Left cardiac atrium (tissue), 4 donors: Measurements from ENCODE around the gene PGPEP1. TPM values are rescaled to one million over a fixed set of nuclear protein-coding genes. Genes with fewer than 3 reads are reported as not detected.
"Not testable (repeated sequence)": the region's sequence is repeated elsewhere in the genome, so short reads cannot be mapped to it uniquely, and the experiment has no call there.

Experiments used
- ATAC-seq, 2 donors: fragments of 200-7000 bp; cut with Tn5 transposase; one replicate each; pipeline ENCODE4 v1.9.1; 2020; ENCODE audit warnings: mild to moderate bottlenecking in 2 of 2, moderate library complexity in 2 of 2
- DNase-seq: peaks from one replicate; pipeline ENCODE4 v3.0.0-alpha.2; 2020
- intact Hi-C, 2 donors: fragments of 100-400 bp; cut with DNase I; formaldehyde crosslinking; loops; one replicate each; pipeline versions ENCODE4 v1.14.1 to v1.15.1; 2022 to 2023
- total RNA-seq, 2 donors: library from RNA; stranded (reverse); fragmentation: NEBNext Ultra II Directional; extraction: Animal tissue kit (Norgen Biotek cat#: 25700); gene quantifications; one replicate each; pipeline ENCODE4 v1.2.1, GENCODE V29; 2021
- donor health status: DM: no; HTN: yes; CAD: no.
- donor health status: DM: no; HTN: yes; CAD: no; lungs with severe emphysema.
- donor health status: DM: yes; HTN: yes; CAD: no.
- donor health status: Dilated cardiomyopathy.

Gene PGPEP1
- total RNA-seq, 2 donors from 2014 or later = 27.5 to 34.7 TPM

GRCh38 chr19:18324373-18324731 lies 16.0 kb upstream of the PGPEP1 start:
- DNase-seq, ATAC-seq, intact Hi-C loops: not testable (repeated sequence)

GRCh38 chr19:18326772-18327171 lies 13.6 kb upstream of the PGPEP1 start:
- no peak for DNase-seq
- intact Hi-C loops = loop anchor here (2.0 kb wide), 2 partner anchors 48 to 120 kb away; no protein-coding TSS in a partner anchor
- ATAC-seq = no peak

- DNase-seq = peak; percentile 91
- peak; percentile 99 for ATAC-seq
- intact Hi-C loops = no loop called here
Measured at GRCh38 chr19:18328340-18329034, 11.9 kb upstream of the PGPEP1 start.

GRCh38 chr19:18329035-18329376 lies 11.4 kb upstream of the PGPEP1 start:
- ATAC-seq = peak in 1 of 2 donors; percentile 5
- intact Hi-C loops = no loop called here

GRCh38 chr19:18330868-18331267 lies 9.5 kb upstream of the PGPEP1 start:
- ATAC-seq (no peak), DNase-seq (no peak)
- intact Hi-C loops = no loop called here

More at GRCh38 chr19:18329035-18329376, 11.4 kb upstream of the PGPEP1 start:
- DNase-seq = no peak

GRCh38 chr19:18332917-18333530 lies 7.4 kb upstream of the PGPEP1 start:
- no peak for ATAC-seq
- DNase-seq = no peak
- intact Hi-C loops = no loop called here

- intact Hi-C loops = no loop called here
- ATAC-seq = no peak
- DNase-seq = no peak
Measured at GRCh38 chr19:18333680-18334079, 6.7 kb upstream of the PGPEP1 start.

- ATAC-seq (no peak), DNase-seq (no peak)
- intact Hi-C loops = no loop called here
Measured at GRCh38 chr19:18336121-18336520, 4.3 kb upstream of the PGPEP1 start.

GRCh38 chr19:18338541-18338940 lies 1.9 kb upstream of the PGPEP1 start:
- no peak for ATAC-seq
- DNase-seq = no peak
- intact Hi-C loops = no loop called here

- no peak for DNase-seq
- intact Hi-C loops = loop anchor here in 1 of 2 donors (5.0 kb wide), 1 partner anchor 73 kb away; no protein-coding TSS in a partner anchor
- ATAC-seq = peak in 1 of 2 donors; percentile 11
Measured at GRCh38 chr19:18339723-18340122, 675 bp upstream of the PGPEP1 start.

GRCh38 chr19:18340990-18341868 lies 831 bp downstream of the PGPEP1 start:
- intact Hi-C loops = loop anchor here in 1 of 2 donors (5.0 kb wide), 1 partner anchor 71 kb away; no protein-coding TSS in a partner anchor
- DNase-seq (peak; percentile 67), ATAC-seq (peak; percentile 54 to 60)

GRCh38 chr19:18342090-18342632 lies 1.8 kb downstream of the PGPEP1 start:
- ATAC-seq (no peak), DNase-seq (no peak)
- intact Hi-C loops = loop anchor here in 1 of 2 donors (5.0 kb wide), 1 partner anchor 70 kb away; no protein-coding TSS in a partner anchor

GRCh38 chr19:18344582-18344950 lies 4.2 kb downstream of the PGPEP1 start:
- no peak for ATAC-seq
- intact Hi-C loops = loop anchor here in 1 of 2 donors (5.0 kb wide), 1 partner anchor 68 kb away; no protein-coding TSS in a partner anchor

GRCh38 chr19:18345296-18345695 lies 4.9 kb downstream of the PGPEP1 start:
- intact Hi-C loops = no loop called here
- ATAC-seq (no peak), DNase-seq (no peak)

More at GRCh38 chr19:18344582-18344950, 4.2 kb downstream of the PGPEP1 start:
- no peak for DNase-seq

GRCh38 chr19:18346091-18346490 lies 5.7 kb downstream of the PGPEP1 start:
- no peak for DNase-seq

GRCh38 chr19:18348171-18348570 lies 7.8 kb downstream of the PGPEP1 start:
- ATAC-seq (no peak), DNase-seq (no peak)
- intact Hi-C loops = loop anchor here in 1 of 2 donors (2.0 kb wide), 1 partner anchor 63 kb away; no protein-coding TSS in a partner anchor

More at GRCh38 chr19:18346091-18346490, 5.7 kb downstream of the PGPEP1 start:
- no peak for ATAC-seq
- intact Hi-C loops = no loop called here

GRCh38 chr19:18348818-18349339 lies 8.5 kb downstream of the PGPEP1 start:
- DNase-seq, ATAC-seq: not testable (repeated sequence)
- intact Hi-C loops = loop anchor here in 1 of 2 donors (2.0 kb wide), 1 partner anchor 62 kb away; no protein-coding TSS in a partner anchor

- ATAC-seq = peak in 1 of 2 donors; percentile 71
- DNase-seq = peak; percentile 55
- intact Hi-C loops = loop anchor here (2.0 to 5.0 kb wide), 2 partner anchors 43 to 61 kb away; no protein-coding TSS in a partner anchor
Measured at GRCh38 chr19:18349524-18350128, 9.2 kb downstream of the PGPEP1 start.
